ENCODE measurements around the gene MARK2.

MARK2 gene

DNA sequence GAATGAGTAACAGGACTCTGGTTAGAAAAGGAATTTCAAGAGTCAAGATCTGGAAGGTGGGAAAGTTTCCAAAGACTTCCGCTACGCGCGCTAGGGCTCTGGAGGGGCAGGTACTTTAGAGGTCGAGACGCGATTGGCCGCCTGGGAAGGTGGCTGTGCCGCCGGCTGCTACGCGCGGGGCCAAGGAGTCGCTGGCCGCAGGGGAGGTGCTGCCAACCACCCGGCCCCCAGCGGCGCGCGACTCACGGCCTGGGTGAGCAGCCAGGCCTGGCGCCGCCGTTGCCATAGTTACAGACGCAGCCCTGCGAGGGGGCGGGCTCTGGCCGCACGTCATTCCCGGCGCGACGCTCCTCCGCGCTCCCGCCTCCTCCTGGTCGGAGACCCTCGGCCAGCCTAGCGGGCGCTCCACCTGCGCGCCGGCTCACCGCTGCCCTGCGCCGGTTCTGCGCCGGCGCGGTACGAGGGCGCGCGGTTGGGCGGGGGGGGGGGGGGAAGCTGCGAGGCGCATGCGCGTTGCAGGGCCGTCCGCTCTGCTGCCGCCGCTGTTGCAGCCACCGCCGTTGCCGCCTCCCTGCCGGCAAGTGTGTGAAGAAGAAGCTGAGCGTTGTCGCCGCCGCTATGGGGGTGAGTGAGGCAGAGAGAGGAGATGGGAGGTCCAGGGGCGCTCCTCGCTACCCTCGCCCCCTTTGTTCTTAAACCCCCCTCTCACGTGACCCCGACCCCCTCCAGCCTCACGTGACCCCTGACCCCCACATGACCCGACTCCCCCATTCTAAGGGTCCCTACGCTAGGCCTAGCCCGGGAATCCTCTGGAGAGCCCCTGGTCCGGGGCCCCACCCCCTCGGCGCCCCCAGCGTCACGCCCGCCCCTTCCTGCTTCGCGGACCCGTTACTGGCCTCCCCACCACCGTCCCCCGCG lies 99.8 kb downstream of the MARK2 start, which contains the start of gene NAA40:
TSS of gene NAA40 (plus strand) at position 524 of the 918 bp plus-strand sequence. CDS start at position 619, 95 bp downstream.
- H2AFZ ChIP-seq (ENCODE audit: low read length): peak within 1 kb of the TSS; percentile 93
- H3K4me1 ChIP-seq (ENCODE audit: insufficient read depth, low read length, poor library complexity, severe bottlenecking): peaks cover 29% of the 10 kb centered on the region
- H3K9me2 ChIP-seq (replicated peaks; ENCODE audit: low read depth, low read length): no peaks in the 10 kb centered on the region
- H3K4me3 ChIP-seq (ENCODE audit: low read length, poor library complexity, severe bottlenecking): peak within 1 kb of the TSS; percentile 92
- H3K9me3 ChIP-seq (ENCODE audit: insufficient read depth, low read depth, low read length): no peaks in the 10 kb centered on the region
- no peaks in the 10 kb centered on the region for H3F3A ChIP-seq (ENCODE audit: low read depth)
- no peaks in the 10 kb centered on the region for H3K27me3 ChIP-seq (ENCODE audit: insufficient read depth, low read length, poor library complexity, severe bottlenecking)
- no peaks in the 10 kb centered on the region for H3K36me3 ChIP-seq (ENCODE audit: insufficient read depth, low read length)
- H3K79me2 ChIP-seq (ENCODE audit: insufficient read depth, low read length): peaks cover 49% of the 10 kb centered on the region
- TF ChIP-seq, protein P1, sequence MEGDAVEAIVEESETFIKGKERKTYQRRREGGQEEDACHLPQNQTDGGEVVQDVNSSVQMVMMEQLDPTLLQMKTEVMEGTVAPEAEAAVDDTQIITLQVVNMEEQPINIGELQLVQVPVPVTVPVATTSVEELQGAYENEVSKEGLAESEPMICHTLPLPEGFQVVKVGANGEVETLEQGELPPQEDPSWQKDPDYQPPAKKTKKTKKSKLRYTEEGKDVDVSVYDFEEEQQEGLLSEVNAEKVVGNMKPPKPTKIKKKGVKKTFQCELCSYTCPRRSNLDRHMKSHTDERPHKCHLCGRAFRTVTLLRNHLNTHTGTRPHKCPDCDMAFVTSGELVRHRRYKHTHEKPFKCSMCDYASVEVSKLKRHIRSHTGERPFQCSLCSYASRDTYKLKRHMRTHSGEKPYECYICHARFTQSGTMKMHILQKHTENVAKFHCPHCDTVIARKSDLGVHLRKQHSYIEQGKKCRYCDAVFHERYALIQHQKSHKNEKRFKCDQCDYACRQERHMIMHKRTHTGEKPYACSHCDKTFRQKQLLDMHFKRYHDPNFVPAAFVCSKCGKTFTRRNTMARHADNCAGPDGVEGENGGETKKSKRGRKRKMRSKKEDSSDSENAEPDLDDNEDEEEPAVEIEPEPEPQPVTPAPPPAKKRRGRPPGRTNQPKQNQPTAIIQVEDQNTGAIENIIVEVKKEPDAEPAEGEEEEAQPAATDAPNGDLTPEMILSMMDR (conservative IDR thresholded peaks at IDR 0.05; ENCODE audit: low read length): no peak
- no peak for TF ChIP-seq EZH2phosphoT487 (IDR thresholded peaks at IDR 0.05; ENCODE audit: borderline replicate concordance)
- peak within 1 kb of the TSS; percentile 89 for H3K4me2 ChIP-seq (ENCODE audit: low read depth, low read length, poor library complexity, severe bottlenecking)
- peak within 1 kb of the TSS; percentile 98 for H3K9ac ChIP-seq (ENCODE audit: low read depth, low read length, poor library complexity, severe bottlenecking)
- H4K20me1 ChIP-seq (ENCODE audit: insufficient read depth, low read length, poor library complexity, severe bottlenecking): peaks cover 28% of the 10 kb centered on the region

DNA sequence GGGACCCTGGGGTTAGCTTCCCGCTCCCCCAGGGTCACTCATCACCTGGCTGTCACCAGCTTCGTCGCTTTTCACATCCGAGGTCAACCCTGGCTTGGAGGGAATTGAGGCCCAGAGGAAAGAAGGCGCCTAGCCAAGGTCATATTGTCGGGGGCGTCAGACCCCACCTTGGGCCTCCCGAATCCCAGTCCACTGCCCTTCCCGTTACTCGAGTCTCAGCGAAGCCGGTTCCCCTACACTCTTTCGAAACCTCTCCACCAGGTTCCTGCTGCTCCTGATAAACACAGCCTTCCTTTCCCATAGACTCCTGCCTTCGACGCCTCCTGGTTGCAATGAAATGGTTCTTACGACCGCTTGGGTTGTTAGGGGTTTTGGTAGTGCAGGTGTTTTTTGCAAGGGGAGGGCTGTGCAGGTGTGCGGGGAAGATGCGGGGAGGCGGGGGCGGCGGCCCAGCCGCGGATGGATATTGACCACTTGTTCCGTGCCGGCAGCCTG lies 100.5 kb downstream of the MARK2 start:
- Histone ChIP-seq H3K4me3 (ENCODE audit: low read length, poor library complexity, severe bottlenecking) (peak overlapping the region; percentile 92), H3K4me2 (ENCODE audit: low read depth, low read length, poor library complexity, severe bottlenecking) (peak overlapping the region; percentile 89), H3K79me2 (ENCODE audit: insufficient read depth, low read length) (peaks cover 56% of the 10 kb centered on the region), H3K9me2 (replicated peaks; ENCODE audit: low read depth, low read length) (no peaks in the 10 kb centered on the region), H3K9ac (ENCODE audit: low read depth, low read length, poor library complexity, severe bottlenecking) (peak overlapping the region; percentile 98), H3K4me1 (ENCODE audit: insufficient read depth, low read length, poor library complexity, severe bottlenecking) (peaks cover 35% of the 10 kb centered on the region), H3K36me3 (ENCODE audit: insufficient read depth, low read length) (no peaks in the 10 kb centered on the region), H3K27me3 (ENCODE audit: insufficient read depth, low read length, poor library complexity, severe bottlenecking) (no peaks in the 10 kb centered on the region), H3K9me3 (ENCODE audit: insufficient read depth, low read depth, low read length) (no peaks in the 10 kb centered on the region), H2AFZ (ENCODE audit: low read length) (peak overlapping the region; percentile 92), H3F3A (ENCODE audit: low read depth) (no peaks in the 10 kb centered on the region), H4K20me1 (ENCODE audit: insufficient read depth, low read length, poor library complexity, severe bottlenecking) (peaks cover 32% of the 10 kb centered on the region)
- no peak for TF ChIP-seq EZH2phosphoT487 (IDR thresholded peaks at IDR 0.05; ENCODE audit: borderline replicate concordance)
- TF ChIP-seq, protein P1 (conservative IDR thresholded peaks at IDR 0.05; ENCODE audit: low read length): no peak

DNA sequence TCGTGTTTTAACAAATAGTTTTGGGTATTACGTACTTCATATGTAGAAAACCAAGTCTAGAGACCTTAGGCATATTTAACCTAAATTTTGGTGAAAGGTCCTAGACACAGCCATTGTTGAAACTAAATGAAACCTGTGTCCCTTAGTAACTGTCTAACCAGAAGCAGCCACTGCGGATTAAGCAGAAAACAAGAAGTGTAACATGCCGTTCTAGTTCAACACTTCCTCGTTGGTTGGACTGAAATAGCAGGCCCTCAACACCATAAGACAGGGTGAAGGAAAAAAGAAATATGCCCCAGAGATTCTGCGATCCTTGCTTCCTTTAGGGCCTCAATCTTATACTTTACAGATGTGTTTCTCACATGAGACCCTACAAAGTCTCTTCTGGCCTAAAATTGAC lies 101.9 kb downstream of the MARK2 start:
- Histone ChIP-seq H3K9me3 (ENCODE audit: insufficient read depth, low read depth, low read length) (no peaks in the 10 kb centered on the region), H3K9me2 (replicated peaks; ENCODE audit: low read depth, low read length) (no peaks in the 10 kb centered on the region), H4K20me1 (ENCODE audit: insufficient read depth, low read length, poor library complexity, severe bottlenecking) (peaks cover 37% of the 10 kb centered on the region), H3F3A (ENCODE audit: low read depth) (no peaks in the 10 kb centered on the region), H3K4me2 (ENCODE audit: low read depth, low read length, poor library complexity, severe bottlenecking) (peak overlapping the region; percentile 89), H3K27me3 (ENCODE audit: insufficient read depth, low read length, poor library complexity, severe bottlenecking) (no peaks in the 10 kb centered on the region), H3K36me3 (ENCODE audit: insufficient read depth, low read length) (no peaks in the 10 kb centered on the region), H3K79me2 (ENCODE audit: insufficient read depth, low read length) (peaks cover 69% of the 10 kb centered on the region), H3K4me3 (ENCODE audit: low read length, poor library complexity, severe bottlenecking) (peak overlapping the region; percentile 92), H3K9ac (ENCODE audit: low read depth, low read length, poor library complexity, severe bottlenecking) (peak overlapping the region; percentile 98), H2AFZ (ENCODE audit: low read length) (no peak overlapping the region), H3K4me1 (ENCODE audit: insufficient read depth, low read length, poor library complexity, severe bottlenecking) (peaks cover 44% of the 10 kb centered on the region)
- TF ChIP-seq, protein P1 (conservative IDR thresholded peaks at IDR 0.05; ENCODE audit: low read length): no peak
- no peak for TF ChIP-seq EZH2phosphoT487 (IDR thresholded peaks at IDR 0.05; ENCODE audit: borderline replicate concordance)
